K562 (cell line): ENCODE data around the gene ZC3H10. TPM values are rescaled to one million over a fixed set of nuclear protein-coding genes. Genes with fewer than 3 reads are reported as not detected.

Source experiments
- ATF3 ChIP-seq, 2 experiments: fragments of 450-650 bp in 1 of 2; sonication (generic) in 1 of 2; formaldehyde crosslinking in 1 of 2; IDR thresholded peaks in 1 of 2; conservative IDR thresholded peaks in 1 of 2; 2 replicates each; pipeline versions ENCODE4 v1.6.1 to v1.8.1; 2016 to 2023; ENCODE audit warnings: mild to moderate bottlenecking in 2 of 2, moderate library complexity in 2 of 2, inconsistent platforms in 1 of 2, missing genetic modification reagents in 1 of 2
- CAMTA2 ChIP-seq: fragments of 250-450 bp; sonication (Bioruptor Pico); conservative IDR thresholded peaks from 2 replicates; pipeline ENCODE4 v1.5.1; 2022
- ETV6 ChIP-seq, 3 experiments: fragments of 150-350 bp in 1 of 3; sonication (generic) in 1 of 3; formaldehyde crosslinking in 1 of 3; IDR thresholded peaks; 2 replicates each; pipeline versions ENCODE4 v1.6.1 to v1.8.0; 2014 to 2022; ENCODE audit warnings: borderline replicate concordance in 2 of 3, low read depth in 2 of 3, antibody characterized with exemption in 1 of 3, low read length in 1 of 3, mild to moderate bottlenecking in 1 of 3, missing genetic modification reagents in 1 of 3
- NRF1 ChIP-seq, 2 experiments: fragments of 450-650 bp; IDR thresholded peaks in 1 of 2; conservative IDR thresholded peaks in 1 of 2; 2 replicates each; pipeline ENCODE4 v1.6.1; 2014; ENCODE audit warnings: mild to moderate bottlenecking in 2 of 2
- PHTF2 ChIP-seq: fragments of 250-450 bp; sonication (Bioruptor Pico); IDR thresholded peaks from 2 replicates; pipeline ENCODE4 v1.5.0; 2021; ENCODE audit warnings: mild to moderate bottlenecking
- SIN3B ChIP-seq: fragments of 450-650 bp; IDR thresholded peaks from 2 replicates; pipeline ENCODE4 v1.6.1; 2017; ENCODE audit warnings: low read depth, mild to moderate bottlenecking, moderate library complexity
- SPI1 ChIP-seq: IDR thresholded peaks from 2 replicates; pipeline ENCODE4 v1.6.1; 2011; ENCODE audit warnings: low read depth, low read length, control low read depth, borderline replicate concordance
- SRSF7 ChIP-seq: fragments of 200-400 bp; formaldehyde crosslinking; optimal IDR thresholded peaks from 2 replicates; pipeline ENCODE3; 2017; ENCODE audit warnings: mild to moderate bottlenecking, low read depth, low read length
- ZFP30 ChIP-seq: fragments of 250-450 bp; sonication (Bioruptor Pico); IDR thresholded peaks from 2 replicates; pipeline ENCODE4 v1.8.0; 2022; ENCODE audit warnings: moderate library complexity, mild to moderate bottlenecking, inconsistent platforms, borderline replicate concordance
- polyA plus RNA-seq, 8 experiments: library from polyadenylated mRNA; depleted of rRNA in 4 of 8; stranded (reverse) in 5 of 8; unstranded in 3 of 8; fragments of >200 nt; fragmentation: Nextera tagmentation in 2 of 8; fragmentation: Illumina TruSeq in 1 of 8; extraction: Ambion mirVana in 2 of 8; extraction: Trizol in 1 of 8; gene quantifications; 2 replicates each; pipeline versions ENCODE4 v1.2.1 to v1.2.3, GENCODE V29; 2011 to 2014; ENCODE audit warnings: inconsistent platforms in 1 of 8, missing spikeins in 1 of 8
- total RNA-seq, 7 experiments: library from RNA; depleted of rRNA in 6 of 7; stranded (reverse); fragments of >200 nt in 6 of 7; fragmentation: Illumina TruSeq in 2 of 7; extraction: Trizol in 2 of 7; gene quantifications; 2 replicates each; pipeline versions ENCODE4 v1.2.1 to v1.2.3, GENCODE V29; 2011 to 2021; ENCODE audit warnings: low replicate concordance in 1 of 7

Gene ZC3H10
- total and polyA plus RNA-seq, 9 of the 15 experiments (the other 6 are each of a cell fraction or from before 2014, with no cell fraction given): 0.31 to 4.1 (median 1.6) TPM

- TF ChIP-seq SIN3B: no peak
- no peak for TF ChIP-seq ZFP30 (CRISPR knock-in tag)
- TF ChIP-seq CAMTA2: no peak
- TF ChIP-seq PHTF2 (CRISPR knock-in tag): no peak
- TF ChIP-seq NRF1 (conservative IDR thresholded peaks at IDR 0.05 in 1 of 2, IDR thresholded peaks at IDR 0.05 in 1 of 2): peak; percentile 48 to 59
- TF ChIP-seq SRSF7: no peak
- TF ChIP-seq ATF3 (IDR thresholded peaks at IDR 0.05): peak; percentile 92
- TF ChIP-seq ATF3 (CRISPR knock-in tag; conservative IDR thresholded peaks at IDR 0.05): peak; percentile 91
- TF ChIP-seq ETV6 (IDR thresholded peaks at IDR 0.05; ENCODE audit: borderline replicate concordance in 1 of 2, low read depth in 2 of 2, low read length in 1 of 2): no peak
- TF ChIP-seq ETV6 (CRISPR knock-in tag; IDR thresholded peaks at IDR 0.05; ENCODE audit: borderline replicate concordance): no peak
- TF ChIP-seq SPI1: no peak
- TF ChIP-seq, all 486 proteins: peak for 118
Observed at GRCh38 chr12:56079723-56080555, 38.1 kb upstream of the ZC3H10 start, which contains the start of gene ERBB3 (continued).
